K562 (cell line): ENCODE results near the gene TXNL1. TPM values are rescaled to one million over a fixed set of nuclear protein-coding genes. Genes with fewer than 3 reads are reported as not detected.

Experiments
- BCOR ChIP-seq: fragments of 450-650 bp; IDR thresholded peaks from 2 replicates; pipeline ENCODE4 v1.6.1; 2016
- POLR2G ChIP-seq: fragments of 200-400 bp; formaldehyde crosslinking; IDR thresholded peaks from 2 replicates; pipeline ENCODE4 v1.6.1; 2017; ENCODE audit warnings: low read depth, mild to moderate bottlenecking, antibody characterized with exemption, low read length, moderate library complexity
- RBM14 ChIP-seq: fragments of 200-400 bp; formaldehyde crosslinking; IDR thresholded peaks from 2 replicates; pipeline ENCODE4 v1.6.1; 2018; ENCODE audit warnings: low read depth, mild to moderate bottlenecking, low read length, moderate library complexity, borderline replicate concordance; ENCODE audit not compliant: insufficient read depth
- RBM34 ChIP-seq: fragments of 200-400 bp; formaldehyde crosslinking; IDR thresholded peaks from 2 replicates; pipeline ENCODE4 v1.6.1; 2018; ENCODE audit warnings: low read length, borderline replicate concordance; ENCODE audit not compliant: insufficient read depth
- ZNF717 ChIP-seq: fragments of 250-450 bp; sonication (Bioruptor Pico); IDR thresholded peaks from 2 replicates; pipeline ENCODE4 v1.5.0; 2021
- polyA plus RNA-seq, 8 experiments: library from polyadenylated mRNA; depleted of rRNA in 4 of 8; stranded (reverse) in 5 of 8; unstranded in 3 of 8; fragments of >200 nt; fragmentation: Nextera tagmentation in 2 of 8; fragmentation: Illumina TruSeq in 1 of 8; extraction: Ambion mirVana in 2 of 8; extraction: Trizol in 1 of 8; gene quantifications; 2 replicates each; pipeline versions ENCODE4 v1.2.1 to v1.2.3, GENCODE V29; 2011 to 2014; ENCODE audit warnings: inconsistent platforms in 1 of 8, missing spikeins in 1 of 8
- total RNA-seq, 7 experiments: library from RNA; depleted of rRNA in 6 of 7; stranded (reverse); fragments of >200 nt in 6 of 7; fragmentation: Illumina TruSeq in 2 of 7; extraction: Trizol in 2 of 7; gene quantifications; 2 replicates each; pipeline versions ENCODE4 v1.2.1 to v1.2.3, GENCODE V29; 2011 to 2021; ENCODE audit warnings: low replicate concordance in 1 of 7
- TF ChIP-seq, protein P1 (sequence below): fragments of 250-450 bp; sonication (Bioruptor Pico); IDR thresholded peaks from 2 replicates; pipeline ENCODE4 v1.5.0; 2020; ENCODE audit warnings: mild to moderate bottlenecking, borderline replicate concordance
- TF ChIP-seq, protein P2 (sequence below): IDR thresholded peaks from 2 replicates; pipeline ENCODE4 v1.6.1; 2011; ENCODE audit warnings: borderline replicate concordance, low read depth, mild to moderate bottlenecking, moderate library complexity, low read length; ENCODE audit not compliant: insufficient read depth, poor library complexity, severe bottlenecking

TXNL1 gene
- total and polyA plus RNA-seq, 9 of the 15 experiments (the other 6 are each of a cell fraction or from before 2014, with no cell fraction given), result 45.4 to 103 (median 65.7) TPM

DNA sequence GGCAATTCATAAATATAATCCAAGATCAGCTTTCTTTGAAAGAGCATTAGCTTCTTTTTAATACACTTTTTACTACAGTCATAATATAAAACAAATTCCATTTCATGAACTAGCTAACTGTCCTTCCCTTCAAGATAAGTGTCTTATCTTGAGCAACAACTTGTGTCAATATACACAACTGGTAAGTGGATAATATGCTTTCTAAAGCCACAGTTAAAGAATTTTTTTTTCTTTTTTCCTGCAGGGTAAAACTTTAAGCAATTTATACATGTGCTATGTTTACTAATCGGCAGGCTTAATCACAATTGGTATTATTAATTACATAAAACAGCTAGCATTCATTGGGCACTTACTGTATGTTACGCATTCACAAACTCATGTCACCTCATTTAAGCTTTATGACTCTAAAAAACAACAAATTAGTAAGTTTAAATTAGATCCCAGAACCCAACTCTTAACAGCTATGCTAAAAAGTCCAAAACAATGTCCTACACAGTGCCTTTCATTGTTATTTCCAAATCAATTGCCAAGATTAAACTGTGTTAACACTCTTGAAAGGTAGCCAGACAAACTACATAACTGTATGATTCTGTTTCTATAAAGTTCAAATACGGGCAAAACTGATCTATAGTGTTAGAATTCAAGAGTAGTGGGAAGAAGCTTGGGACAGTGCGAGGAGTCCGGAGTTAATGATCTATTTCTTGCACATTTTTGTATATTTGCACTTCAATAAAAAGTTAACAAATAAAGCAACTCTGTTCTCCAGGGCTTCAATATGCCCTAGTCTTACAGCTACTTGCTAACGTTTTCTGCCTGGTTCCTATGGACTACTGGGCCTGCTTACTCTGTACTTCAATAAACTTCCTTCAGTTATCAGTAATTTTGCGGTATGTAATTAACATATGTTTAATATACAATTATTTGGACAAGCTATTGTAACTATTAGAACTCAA lies 6.0 kb downstream of the TXNL1 start (continued):
- TF ChIP-seq, protein P1, sequence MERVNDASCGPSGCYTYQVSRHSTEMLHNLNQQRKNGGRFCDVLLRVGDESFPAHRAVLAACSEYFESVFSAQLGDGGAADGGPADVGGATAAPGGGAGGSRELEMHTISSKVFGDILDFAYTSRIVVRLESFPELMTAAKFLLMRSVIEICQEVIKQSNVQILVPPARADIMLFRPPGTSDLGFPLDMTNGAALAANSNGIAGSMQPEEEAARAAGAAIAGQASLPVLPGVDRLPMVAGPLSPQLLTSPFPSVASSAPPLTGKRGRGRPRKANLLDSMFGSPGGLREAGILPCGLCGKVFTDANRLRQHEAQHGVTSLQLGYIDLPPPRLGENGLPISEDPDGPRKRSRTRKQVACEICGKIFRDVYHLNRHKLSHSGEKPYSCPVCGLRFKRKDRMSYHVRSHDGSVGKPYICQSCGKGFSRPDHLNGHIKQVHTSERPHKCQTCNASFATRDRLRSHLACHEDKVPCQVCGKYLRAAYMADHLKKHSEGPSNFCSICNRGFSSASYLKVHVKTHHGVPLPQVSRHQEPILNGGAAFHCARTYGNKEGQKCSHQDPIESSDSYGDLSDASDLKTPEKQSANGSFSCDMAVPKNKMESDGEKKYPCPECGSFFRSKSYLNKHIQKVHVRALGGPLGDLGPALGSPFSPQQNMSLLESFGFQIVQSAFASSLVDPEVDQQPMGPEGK, result no peak
- TF ChIP-seq RBM14 (no peak), RBM34 (no peak), BCOR (no peak), ZNF717 (CRISPR knock-in tag) (no peak), POLR2G (no peak)
- TF ChIP-seq, protein P2, sequence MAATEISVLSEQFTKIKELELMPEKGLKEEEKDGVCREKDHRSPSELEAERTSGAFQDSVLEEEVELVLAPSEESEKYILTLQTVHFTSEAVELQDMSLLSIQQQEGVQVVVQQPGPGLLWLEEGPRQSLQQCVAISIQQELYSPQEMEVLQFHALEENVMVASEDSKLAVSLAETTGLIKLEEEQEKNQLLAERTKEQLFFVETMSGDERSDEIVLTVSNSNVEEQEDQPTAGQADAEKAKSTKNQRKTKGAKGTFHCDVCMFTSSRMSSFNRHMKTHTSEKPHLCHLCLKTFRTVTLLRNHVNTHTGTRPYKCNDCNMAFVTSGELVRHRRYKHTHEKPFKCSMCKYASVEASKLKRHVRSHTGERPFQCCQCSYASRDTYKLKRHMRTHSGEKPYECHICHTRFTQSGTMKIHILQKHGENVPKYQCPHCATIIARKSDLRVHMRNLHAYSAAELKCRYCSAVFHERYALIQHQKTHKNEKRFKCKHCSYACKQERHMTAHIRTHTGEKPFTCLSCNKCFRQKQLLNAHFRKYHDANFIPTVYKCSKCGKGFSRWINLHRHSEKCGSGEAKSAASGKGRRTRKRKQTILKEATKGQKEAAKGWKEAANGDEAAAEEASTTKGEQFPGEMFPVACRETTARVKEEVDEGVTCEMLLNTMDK, result no peak
- TF ChIP-seq, all 486 proteins: peak for 20
